ENCODE results near the gene MACROD2.

DNA sequence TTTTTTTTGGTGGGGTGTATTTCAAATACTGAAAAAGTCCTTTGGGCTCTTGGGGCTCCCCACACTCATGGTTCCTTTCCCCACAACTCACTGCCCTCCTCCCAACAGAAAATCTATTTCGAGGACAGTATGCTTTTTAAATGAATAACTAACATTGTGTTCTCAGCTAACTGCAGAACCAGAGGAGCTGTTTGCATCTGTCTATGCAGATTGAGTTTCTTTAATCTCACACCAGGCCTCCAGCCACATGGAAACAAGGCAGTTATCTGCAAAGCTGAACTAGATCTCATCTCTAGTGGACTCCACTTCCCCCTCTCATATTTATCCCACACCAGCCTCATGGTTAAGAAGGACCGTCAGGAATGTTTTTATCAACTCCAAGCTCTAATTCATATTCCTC, 1622.8 kb downstream of the MACROD2 start:
- TF ChIP-seq, protein P1, sequence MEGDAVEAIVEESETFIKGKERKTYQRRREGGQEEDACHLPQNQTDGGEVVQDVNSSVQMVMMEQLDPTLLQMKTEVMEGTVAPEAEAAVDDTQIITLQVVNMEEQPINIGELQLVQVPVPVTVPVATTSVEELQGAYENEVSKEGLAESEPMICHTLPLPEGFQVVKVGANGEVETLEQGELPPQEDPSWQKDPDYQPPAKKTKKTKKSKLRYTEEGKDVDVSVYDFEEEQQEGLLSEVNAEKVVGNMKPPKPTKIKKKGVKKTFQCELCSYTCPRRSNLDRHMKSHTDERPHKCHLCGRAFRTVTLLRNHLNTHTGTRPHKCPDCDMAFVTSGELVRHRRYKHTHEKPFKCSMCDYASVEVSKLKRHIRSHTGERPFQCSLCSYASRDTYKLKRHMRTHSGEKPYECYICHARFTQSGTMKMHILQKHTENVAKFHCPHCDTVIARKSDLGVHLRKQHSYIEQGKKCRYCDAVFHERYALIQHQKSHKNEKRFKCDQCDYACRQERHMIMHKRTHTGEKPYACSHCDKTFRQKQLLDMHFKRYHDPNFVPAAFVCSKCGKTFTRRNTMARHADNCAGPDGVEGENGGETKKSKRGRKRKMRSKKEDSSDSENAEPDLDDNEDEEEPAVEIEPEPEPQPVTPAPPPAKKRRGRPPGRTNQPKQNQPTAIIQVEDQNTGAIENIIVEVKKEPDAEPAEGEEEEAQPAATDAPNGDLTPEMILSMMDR (IDR thresholded peaks at IDR 0.05; ENCODE audit: insufficient read depth, low read depth, low read length) = no peak
- TF ChIP-seq EZH2 (IDR thresholded peaks at IDR 0.05; ENCODE audit: insufficient read depth, low read length) = no peak
